Effector memory CD4-positive, alpha-beta T cell (primary cell): ENCODE data around the gene CD1E.

ENCODE experiments used
- DNase-seq, 3 donors: peaks; one replicate each; pipeline ENCODE4 v3.0.0-alpha.2; 2020
- H3K27ac ChIP-seq: 2 replicates; pipeline ENCODE4 v1.7.0; 2013; ENCODE audit warnings: mild to moderate bottlenecking, low read length, moderate library complexity; ENCODE audit not compliant: insufficient read depth, poor library complexity, severe bottlenecking
- H3K27me3 ChIP-seq: replicated peaks from 2 replicates; pipeline ENCODE4 v1.7.0; 2013; ENCODE audit warnings: mild to moderate bottlenecking, low read length; ENCODE audit not compliant: insufficient read depth, control insufficient read depth, poor library complexity, severe bottlenecking
- H3K36me3 ChIP-seq: 2 replicates; pipeline ENCODE4 v1.7.0; 2013; ENCODE audit warnings: mild to moderate bottlenecking, low read length, moderate library complexity; ENCODE audit not compliant: control insufficient read depth, insufficient read depth
- H3K4me1 ChIP-seq: 2 replicates; pipeline ENCODE4 v1.7.0; 2013; ENCODE audit warnings: low read length, mild to moderate bottlenecking; ENCODE audit not compliant: control insufficient read depth, insufficient read depth, poor library complexity, severe bottlenecking
- H3K4me3 ChIP-seq: 2 replicates; pipeline ENCODE4 v1.7.0; 2013; ENCODE audit warnings: low read length, low read depth, mild to moderate bottlenecking; ENCODE audit not compliant: insufficient read depth, poor library complexity, severe bottlenecking
- H3K9me3 ChIP-seq: 2 replicates; pipeline ENCODE4 v1.7.0; 2013; ENCODE audit warnings: mild to moderate bottlenecking, low read length, moderate library complexity; ENCODE audit not compliant: control insufficient read depth
- total RNA-seq, 3 donors: gene quantifications; one replicate each; lab custom pipeline; 2026; lab: John Stamatoyannopoulos, UW

The CD1E gene
- total RNA-seq: 0 to 0.19 (median 0) reads per million in 3 donors

DNA sequence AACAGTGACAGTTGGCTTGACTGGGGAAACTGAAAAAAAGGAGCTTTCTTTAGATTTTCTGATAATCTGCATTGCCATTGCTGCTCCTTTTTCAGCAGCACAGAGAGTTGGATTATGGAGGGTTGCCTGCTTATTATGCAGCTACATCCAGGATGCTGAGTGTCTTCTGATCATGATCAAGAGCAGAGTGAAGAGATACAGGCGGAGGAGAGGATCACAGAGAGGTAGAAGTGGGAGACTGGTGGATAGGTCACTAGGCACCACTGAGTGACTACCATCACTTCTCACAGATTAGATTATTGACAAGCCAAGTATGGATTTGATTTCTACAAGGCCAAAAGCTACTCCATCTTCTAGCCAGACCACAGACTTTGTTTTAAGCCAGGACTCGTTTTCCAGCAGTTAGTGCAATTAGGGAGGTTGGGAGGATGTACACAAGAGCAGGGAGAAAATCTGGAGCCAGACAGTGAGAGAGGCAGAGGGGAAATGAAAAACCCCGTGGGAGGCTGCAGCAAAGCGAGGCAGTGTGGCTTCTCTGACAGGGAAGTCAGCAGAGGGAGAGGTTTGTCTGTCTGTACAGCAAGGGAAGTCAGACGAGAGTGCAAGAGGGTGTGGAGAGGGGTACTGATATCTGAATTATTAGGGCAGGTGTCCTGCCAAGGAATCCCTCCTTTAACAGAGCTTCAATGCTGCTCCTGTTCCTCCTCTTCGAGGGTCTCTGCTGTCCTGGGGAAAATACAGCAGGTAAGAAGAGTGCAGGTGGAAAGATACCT lies at the start of gene CD1E:
TSS of gene CD1E (plus strand) at position 592 of the 773 bp plus-strand sequence. CDS start at position 687, 95 bp downstream.
- Histone ChIP-seq H3K9me3 (no peaks in the 10 kb centered on the region), H3K27me3 (no peaks in the 10 kb centered on the region), H3K27ac (no peak within 1 kb of the TSS), H3K4me1 (no peaks in the 10 kb centered on the region), H3K36me3 (no peaks in the 10 kb centered on the region), H3K4me3 (no peak within 1 kb of the TSS)
- no peak for DNase-seq

DNA sequence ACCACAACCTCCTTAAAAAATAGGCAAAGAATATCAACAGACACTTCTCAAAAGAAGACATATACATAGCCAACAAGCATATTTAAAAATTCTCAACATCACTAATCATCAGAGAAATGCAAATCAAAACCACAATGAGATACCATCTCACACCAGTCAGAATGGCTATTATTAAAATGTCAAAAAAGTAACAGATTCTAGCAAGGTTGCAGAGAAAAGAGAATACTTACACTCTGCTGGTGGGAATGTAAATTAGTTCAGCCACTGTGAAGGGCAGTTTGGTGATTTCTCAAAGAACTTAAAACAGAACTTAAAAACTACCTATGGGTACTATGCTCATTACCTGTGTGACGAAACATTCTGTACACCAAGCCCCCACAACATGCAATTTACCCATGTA lies 43.1 kb upstream of the CD1E start:
- DNase-seq: no peak
- Histone ChIP-seq H3K36me3 (no peaks in the 10 kb centered on the region), H3K27ac (no peak overlapping the region), H3K4me3 (no peak overlapping the region), H3K27me3 (no peaks in the 10 kb centered on the region), H3K4me1 (no peaks in the 10 kb centered on the region), H3K9me3 (no peaks in the 10 kb centered on the region)

DNA sequence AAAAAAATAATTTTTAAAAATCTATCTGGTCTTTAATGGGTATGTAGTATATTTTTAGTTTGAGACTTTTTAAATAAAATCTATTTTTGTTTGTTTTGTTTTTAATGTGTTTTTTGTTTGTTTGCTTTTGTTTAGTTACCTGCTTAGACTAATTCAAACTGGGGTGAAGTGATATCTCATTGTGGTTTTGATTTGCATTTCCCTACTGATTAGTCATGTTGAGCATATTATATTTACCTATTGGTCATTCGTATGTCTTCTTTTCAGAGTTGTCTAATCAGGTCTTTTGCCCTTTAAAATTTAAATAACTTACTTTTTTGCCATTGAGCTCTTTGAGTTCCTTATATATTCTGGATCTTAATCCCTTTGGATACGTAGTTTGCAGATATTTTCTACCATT lies 42.6 kb upstream of the CD1E start:
- Histone ChIP-seq H3K4me3 (no peak overlapping the region), H3K27ac (no peak overlapping the region), H3K36me3 (no peaks in the 10 kb centered on the region), H3K27me3 (no peaks in the 10 kb centered on the region), H3K4me1 (no peaks in the 10 kb centered on the region), H3K9me3 (no peaks in the 10 kb centered on the region)
- DNase-seq: no peak

DNA sequence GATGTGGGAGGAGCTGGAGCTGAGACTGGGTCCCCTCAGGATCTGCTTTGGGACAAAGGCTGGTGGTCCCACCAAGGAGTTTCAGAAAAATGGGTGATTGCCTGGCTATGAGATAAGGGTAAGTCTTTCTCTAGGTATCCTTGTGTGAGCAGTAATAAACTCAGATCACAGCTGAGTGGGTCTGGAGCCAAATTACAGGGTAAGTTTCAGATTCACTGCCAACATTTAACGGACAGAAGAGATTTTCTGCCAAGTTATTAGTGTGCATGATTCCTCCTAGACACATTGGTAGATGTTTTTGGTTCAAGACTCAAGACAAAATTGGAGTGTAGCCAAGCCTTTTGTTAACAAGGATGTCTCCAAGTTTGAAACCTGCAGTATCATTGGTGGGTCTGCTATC lies 29.8 kb upstream of the CD1E start:
- DNase-seq: no peak
- no peak overlapping the region for H3K4me3 ChIP-seq
- no peak overlapping the region for H3K27ac ChIP-seq
- H3K4me1 ChIP-seq: no peaks in the 10 kb centered on the region
- no peaks in the 10 kb centered on the region for H3K27me3 ChIP-seq
- no peaks in the 10 kb centered on the region for H3K9me3 ChIP-seq
- no peaks in the 10 kb centered on the region for H3K36me3 ChIP-seq

DNA sequence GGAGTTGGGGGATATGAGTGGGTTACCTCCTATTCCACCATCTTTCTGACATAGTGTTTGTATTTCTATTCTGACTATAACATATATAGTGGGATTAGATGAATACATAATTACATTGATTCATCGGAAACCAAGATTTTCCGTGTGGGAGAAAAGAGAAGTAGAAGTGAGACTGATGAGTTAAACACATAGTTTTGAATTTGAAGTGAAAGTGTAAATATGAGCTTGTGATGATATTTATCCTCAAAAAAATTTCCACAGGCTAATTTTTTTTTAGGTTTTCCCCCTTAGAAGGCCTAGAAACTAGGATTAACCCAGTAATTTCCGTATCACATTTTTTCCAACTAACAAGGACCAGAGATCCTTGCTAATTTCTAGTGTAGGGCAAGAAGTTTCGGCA lies 29.3 kb upstream of the CD1E start:
- H3K27ac ChIP-seq: no peak overlapping the region
- H3K36me3 ChIP-seq: no peaks in the 10 kb centered on the region
- no peak for DNase-seq
- no peaks in the 10 kb centered on the region for H3K27me3 ChIP-seq
- no peaks in the 10 kb centered on the region for H3K9me3 ChIP-seq
- H3K4me3 ChIP-seq: no peak overlapping the region
- no peaks in the 10 kb centered on the region for H3K4me1 ChIP-seq

DNA sequence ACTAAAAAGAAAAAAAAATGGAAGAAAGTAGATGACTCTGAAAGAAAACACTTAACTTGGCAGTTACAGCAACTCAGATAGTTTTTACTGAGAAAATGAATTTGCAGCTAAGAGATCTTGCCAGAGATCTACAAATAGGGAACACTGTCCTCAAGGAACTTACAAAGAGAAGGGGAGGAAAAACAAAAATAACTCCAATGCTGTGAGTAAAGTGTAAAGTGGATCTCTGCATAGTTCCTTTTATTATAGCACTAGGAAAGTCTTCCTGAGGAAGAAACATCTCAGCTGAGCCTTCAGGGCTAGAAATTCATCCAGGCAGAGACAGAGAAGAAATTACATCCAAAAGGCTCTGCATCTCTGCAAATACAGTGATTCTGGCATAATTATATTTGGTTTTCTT lies 26.2 kb upstream of the CD1E start:
- H3K27ac ChIP-seq: no peak overlapping the region

DNA sequence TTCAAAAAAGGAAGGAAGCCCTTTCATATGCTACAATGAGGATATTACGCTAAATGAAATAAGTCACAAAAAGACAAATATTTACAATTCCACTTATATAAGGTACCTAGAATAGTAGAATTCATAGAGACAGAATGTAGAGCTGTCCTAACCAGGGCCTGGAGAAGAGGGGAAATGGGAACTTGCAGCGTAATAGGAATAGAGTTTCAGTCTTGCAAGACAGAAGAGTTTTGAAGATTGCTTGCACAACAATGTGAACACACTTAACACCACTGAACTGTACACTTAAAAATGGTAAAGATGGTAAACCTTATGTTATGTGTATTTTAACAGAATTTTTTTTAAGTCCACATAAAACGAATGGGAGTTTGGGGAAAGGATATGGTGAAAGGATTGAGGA lies 25.3 kb upstream of the CD1E start:
- no peak for DNase-seq
- Histone ChIP-seq H3K36me3 (no peaks in the 10 kb centered on the region), H3K27ac (no peak overlapping the region), H3K4me1 (no peaks in the 10 kb centered on the region), H3K4me3 (no peak overlapping the region), H3K27me3 (no peaks in the 10 kb centered on the region), H3K9me3 (no peaks in the 10 kb centered on the region)

More for the DNA sequence above, 26.2 kb upstream of the CD1E start:
- Histone ChIP-seq H3K36me3 (no peaks in the 10 kb centered on the region), H3K4me1 (no peaks in the 10 kb centered on the region), H3K9me3 (no peaks in the 10 kb centered on the region), H3K27me3 (no peaks in the 10 kb centered on the region), H3K4me3 (no peak overlapping the region)
- no peak for DNase-seq

DNA sequence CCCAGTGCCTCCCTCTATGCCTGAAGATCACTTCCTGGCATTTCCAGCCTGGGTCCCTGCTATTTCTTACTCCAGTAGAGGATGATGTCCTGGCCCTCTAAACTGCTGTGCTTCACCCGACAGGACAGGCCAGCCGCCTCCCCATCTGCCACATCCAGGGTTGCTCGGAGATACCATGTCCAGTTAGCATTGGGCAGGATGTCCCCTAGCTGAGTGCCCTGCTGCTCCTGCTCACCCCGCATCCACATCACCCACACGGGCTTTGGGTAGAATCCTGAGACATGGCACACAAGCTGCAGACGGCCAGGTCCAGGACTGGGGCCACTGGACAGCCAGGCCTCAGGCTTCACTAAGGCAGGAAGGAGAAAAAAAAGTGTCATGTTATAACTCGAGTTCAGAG lies 24.4 kb upstream of the CD1E start:
- Histone ChIP-seq H3K36me3 (no peaks in the 10 kb centered on the region), H3K27me3 (no peaks in the 10 kb centered on the region), H3K4me1 (no peaks in the 10 kb centered on the region), H3K9me3 (no peaks in the 10 kb centered on the region), H3K27ac (no peak overlapping the region), H3K4me3 (no peak overlapping the region)
- DNase-seq: no peak

DNA sequence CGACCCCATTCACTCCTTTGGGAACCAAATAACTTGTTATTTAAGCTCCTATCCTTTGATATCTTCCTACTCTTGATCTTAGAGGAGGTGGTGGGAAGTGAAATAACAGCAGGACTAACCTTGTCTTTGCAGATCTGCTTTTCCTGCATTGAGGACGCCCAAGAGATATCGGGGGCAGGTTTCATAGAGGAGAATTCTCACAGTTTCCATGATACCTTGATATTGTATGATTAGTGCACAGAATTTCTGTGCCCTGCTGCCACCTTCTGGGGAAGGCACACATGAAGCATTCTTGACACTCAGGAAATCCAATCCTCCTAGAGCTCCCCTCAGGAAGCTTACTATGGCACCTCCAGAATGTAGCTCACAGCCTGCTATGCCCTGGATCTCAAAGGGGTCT lies 24.0 kb upstream of the CD1E start:
- H3K27me3 ChIP-seq: no peaks in the 10 kb centered on the region

DNA sequence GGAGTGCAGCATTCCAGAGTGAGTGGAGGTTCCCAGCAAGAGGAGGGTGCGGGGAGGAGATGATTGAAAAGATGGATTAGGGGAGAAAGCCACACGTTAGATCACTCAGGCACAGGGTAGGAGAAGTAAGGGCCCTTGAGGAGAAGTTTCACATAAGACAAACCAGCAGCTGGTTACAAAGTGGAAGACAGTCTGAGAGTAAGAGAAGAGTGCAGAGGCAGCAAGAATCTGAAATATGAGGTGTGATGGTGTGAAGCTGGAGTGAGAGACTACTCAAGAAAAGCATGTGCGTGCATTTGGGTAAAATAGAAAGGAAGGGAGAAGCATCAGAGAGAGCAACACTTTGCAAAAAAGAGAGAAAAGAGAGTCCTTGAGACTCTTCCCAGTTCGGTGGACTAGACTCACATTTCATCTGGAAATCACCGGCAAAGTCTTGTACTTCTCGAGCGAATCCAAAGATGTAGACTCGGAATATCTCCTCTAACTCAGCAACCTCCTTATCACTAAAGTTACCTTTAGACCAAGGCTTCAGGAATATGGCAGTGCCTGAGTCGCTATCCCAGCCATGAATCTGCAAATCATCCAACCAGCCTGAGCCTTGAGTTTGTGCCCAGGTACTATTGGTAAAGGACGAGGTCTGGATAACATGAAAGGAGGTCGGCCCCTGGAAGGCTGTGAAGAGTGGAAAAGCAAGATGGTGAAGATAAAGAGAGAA lies 23.1 kb upstream of the CD1E start:
- DNase-seq: no peak
- no peaks in the 10 kb centered on the region for H3K4me1 ChIP-seq
- no peaks in the 10 kb centered on the region for H3K36me3 ChIP-seq
- no peaks in the 10 kb centered on the region for H3K27me3 ChIP-seq
- no peak overlapping the region for H3K4me3 ChIP-seq
- H3K9me3 ChIP-seq: no peaks in the 10 kb centered on the region
- H3K27ac ChIP-seq: no peak overlapping the region

More for the DNA sequence above, 24.0 kb upstream of the CD1E start:
- Histone ChIP-seq H3K27ac (no peak overlapping the region), H3K4me3 (no peak overlapping the region), H3K9me3 (no peaks in the 10 kb centered on the region), H3K4me1 (no peaks in the 10 kb centered on the region), H3K36me3 (no peaks in the 10 kb centered on the region)
- no peak for DNase-seq
